Measurements from ENCODE around the gene OR12D3. TPM values are rescaled to one million over a fixed set of nuclear protein-coding genes. Genes with fewer than 3 reads are reported as not detected.

Gene OR12D3
- total RNA-seq (not detected), polyA plus RNA-seq (ENCODE audit: insufficient read length in 6 of 6) (not detected)
- long read RNA-seq, donor 1 = 0 reads
- long read RNA-seq, donor 2 = 0 reads
- long read RNA-seq, donor 3 = 0 reads
- long read RNA-seq, donor 4 = 0 reads
- long read RNA-seq, donor 5 = 0 reads
- long read RNA-seq, donor 6 = 0 reads
- long read RNA-seq, donor 7 = 0 reads
- long read RNA-seq, donor 8 = 0 reads
- long read RNA-seq, donor 9 = 0 reads
- long read RNA-seq, donor 10 = 0 reads
- long read RNA-seq, donor 11 = 0 reads
- long read RNA-seq, donor 12 = 0 reads

GRCh38 chr6:29375191-29375590 is at the start of gene OR12D3:
TSS of gene OR12D3 (minus strand) at chr6:29375291. CDS start at chr6:29375287, 4 bp downstream.
- no peak for DNase-seq
- H3K27ac ChIP-seq = no peak within 1 kb of the TSS
- H3K27me3 ChIP-seq = peaks cover 0 to 7% of the 10 kb centered on the region in 2 donors
- intact Hi-C loops (cut with DNase I) = no loop called here
- ATAC-seq = no peak
- no peaks in the 10 kb centered on the region for H3K9me3 ChIP-seq
- no peak within 1 kb of the TSS for H3K4me3 ChIP-seq
- no peaks in the 10 kb centered on the region for H3K36me3 ChIP-seq
- H3K4me1 ChIP-seq = no peaks in the 10 kb centered on the region
- TF ChIP-seq CTCF (IDR thresholded peaks at IDR 0.05) = no peak

GRCh38 chr6:29424575-29424974 is 49.5 kb upstream of the OR12D3 start:
- no peaks in the 10 kb centered on the region for H3K4me1 ChIP-seq
- DNase-seq = no peak
- no peak for TF ChIP-seq CTCF (IDR thresholded peaks at IDR 0.05)
- no peak overlapping the region for H3K4me3 ChIP-seq
- H3K27me3 ChIP-seq = no peaks in the 10 kb centered on the region
- H3K27ac ChIP-seq = no peak overlapping the region
- H3K36me3 ChIP-seq = no peaks in the 10 kb centered on the region
- no peak for ATAC-seq
- intact Hi-C loops (cut with DNase I) = no loop called here
- no peaks in the 10 kb centered on the region for H3K9me3 ChIP-seq

GRCh38 chr6:29424168-29424567 is 49.1 kb upstream of the OR12D3 start:
- no peaks in the 10 kb centered on the region for H3K4me1 ChIP-seq
- H3K27ac ChIP-seq = no peak overlapping the region
- no peaks in the 10 kb centered on the region for H3K36me3 ChIP-seq
- H3K9me3 ChIP-seq = no peaks in the 10 kb centered on the region
- no peak for TF ChIP-seq CTCF (IDR thresholded peaks at IDR 0.05)
- intact Hi-C loops (cut with DNase I) = no loop called here
- ATAC-seq = no peak
- no peaks in the 10 kb centered on the region for H3K27me3 ChIP-seq
- H3K4me3 ChIP-seq = no peak overlapping the region
- DNase-seq = no peak

- Histone ChIP-seq H3K27me3 (no peaks in the 10 kb centered on the region), H3K27ac (no peak overlapping the region), H3K36me3 (no peaks in the 10 kb centered on the region), H3K9me3 (no peaks in the 10 kb centered on the region), H3K4me3 (no peak overlapping the region), H3K4me1 (no peaks in the 10 kb centered on the region)
- DNase-seq = no peak
- no peak for ATAC-seq
- TF ChIP-seq CTCF (IDR thresholded peaks at IDR 0.05) = no peak
- intact Hi-C loops (cut with DNase I) = no loop called here
Measured at GRCh38 chr6:29419516-29419915, 44.4 kb upstream of the OR12D3 start.

GRCh38 chr6:29414588-29414987 is 39.5 kb upstream of the OR12D3 start, which contains the start of gene OR12D1:
TSS of gene OR12D1 (plus strand) at chr6:29414928.
- Histone ChIP-seq H3K36me3 (no peaks in the 10 kb centered on the region), H3K4me1 (no peaks in the 10 kb centered on the region), H3K27me3 (peaks cover 0 to 4% of the 10 kb centered on the region in 2 donors), H3K9me3 (peaks cover 0 to 10% of the 10 kb centered on the region in 2 donors), H3K27ac (no peak within 1 kb of the TSS), H3K4me3 (no peak within 1 kb of the TSS)
- no peak for TF ChIP-seq CTCF (IDR thresholded peaks at IDR 0.05)
- intact Hi-C loops (cut with DNase I) = no loop called here
- DNase-seq (peak in 1 of 4 donors; percentile 5), ATAC-seq (no peak)

All from left lung (tissue), 14 donors.